Measurements from ENCODE around the gene PRKCD. TPM values are rescaled to one million over a fixed set of nuclear protein-coding genes. Genes with fewer than 3 reads are reported as not detected.

Gene PRKCD
- total and polyA plus RNA-seq, 12 donors, result 10.7 to 156 (median 49.2) TPM

DNA sequence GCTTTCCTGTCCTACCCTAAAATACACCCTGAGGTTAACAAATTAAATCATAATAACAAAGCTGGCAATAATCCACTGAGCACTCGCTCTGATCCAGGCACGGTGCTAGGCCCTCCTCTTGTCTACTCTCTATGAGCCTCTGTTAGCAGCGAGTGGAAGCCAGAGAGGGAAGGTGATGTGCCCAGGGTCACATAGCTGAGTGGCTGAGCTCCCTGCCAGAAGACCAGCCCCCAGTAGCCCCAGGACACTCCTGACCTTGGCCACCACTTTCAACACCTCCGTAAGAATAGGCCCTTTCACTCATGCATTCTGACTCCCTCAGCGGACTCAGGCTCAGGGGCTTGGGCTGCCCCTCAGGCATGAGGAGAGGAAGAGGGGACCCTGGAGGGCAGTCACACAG, 9.5 kb upstream of the PRKCD start:
- no peaks in the 10 kb centered on the region for H3K27me3 ChIP-seq
- no peak overlapping the region for H3K4me3 ChIP-seq
- H3K9me3 ChIP-seq (replicated peaks in 1 of 3), result no peaks in the 10 kb centered on the region
- 45 to 51% (median 46%) methylated on average over 3 to 5 of the region's 5 CpGs for WGBS, 4 donors
- peak in 2 of 7 donors; percentile 50 to 55 for DNase-seq
- no peak for TF ChIP-seq POLR2A (IDR thresholded peaks at IDR 0.05)
- TF ChIP-seq, protein P1, sequence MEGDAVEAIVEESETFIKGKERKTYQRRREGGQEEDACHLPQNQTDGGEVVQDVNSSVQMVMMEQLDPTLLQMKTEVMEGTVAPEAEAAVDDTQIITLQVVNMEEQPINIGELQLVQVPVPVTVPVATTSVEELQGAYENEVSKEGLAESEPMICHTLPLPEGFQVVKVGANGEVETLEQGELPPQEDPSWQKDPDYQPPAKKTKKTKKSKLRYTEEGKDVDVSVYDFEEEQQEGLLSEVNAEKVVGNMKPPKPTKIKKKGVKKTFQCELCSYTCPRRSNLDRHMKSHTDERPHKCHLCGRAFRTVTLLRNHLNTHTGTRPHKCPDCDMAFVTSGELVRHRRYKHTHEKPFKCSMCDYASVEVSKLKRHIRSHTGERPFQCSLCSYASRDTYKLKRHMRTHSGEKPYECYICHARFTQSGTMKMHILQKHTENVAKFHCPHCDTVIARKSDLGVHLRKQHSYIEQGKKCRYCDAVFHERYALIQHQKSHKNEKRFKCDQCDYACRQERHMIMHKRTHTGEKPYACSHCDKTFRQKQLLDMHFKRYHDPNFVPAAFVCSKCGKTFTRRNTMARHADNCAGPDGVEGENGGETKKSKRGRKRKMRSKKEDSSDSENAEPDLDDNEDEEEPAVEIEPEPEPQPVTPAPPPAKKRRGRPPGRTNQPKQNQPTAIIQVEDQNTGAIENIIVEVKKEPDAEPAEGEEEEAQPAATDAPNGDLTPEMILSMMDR (IDR thresholded peaks at IDR 0.05), result no peak
- H3K27ac ChIP-seq, result peak overlapping the region in 3 of 5 donors; percentile 77 to 85 (median 84)
- intact Hi-C loops (cut with DNase I), result no loop called here
- H3K4me1 ChIP-seq (replicated peaks in 1 of 2), result peaks cover 42 to 75% of the 10 kb centered on the region in 2 donors
- no peaks in the 10 kb centered on the region for H3K36me3 ChIP-seq (replicated peaks in 1 of 2)

- intact Hi-C loops (cut with DNase I), result no loop called here
- Histone ChIP-seq H3K27me3 (no peaks in the 10 kb centered on the region), H3K36me3 (replicated peaks in 1 of 2) (no peaks in the 10 kb centered on the region), H3K4me1 (replicated peaks in 1 of 2) (peaks cover 42 to 71% of the 10 kb centered on the region in 2 donors), H3K27ac (peak overlapping the region in 3 of 5 donors; percentile 77 to 85 (median 84)), H3K9me3 (replicated peaks in 1 of 3) (no peaks in the 10 kb centered on the region), H3K4me3 (no peak overlapping the region)
- WGBS, 4 donors, result 63 to 73% (median 70%) methylated on average over 15 to 20 of the region's 20 CpGs
- peak in 1 of 7 donors; percentile 26 for DNase-seq
- no peak for TF ChIP-seq POLR2A (IDR thresholded peaks at IDR 0.05)
- TF ChIP-seq, protein P1 (IDR thresholded peaks at IDR 0.05), result no peak
Observed at GRCh38 chr3:53151870-53152660, 8.9 kb upstream of the PRKCD start.

DNA sequence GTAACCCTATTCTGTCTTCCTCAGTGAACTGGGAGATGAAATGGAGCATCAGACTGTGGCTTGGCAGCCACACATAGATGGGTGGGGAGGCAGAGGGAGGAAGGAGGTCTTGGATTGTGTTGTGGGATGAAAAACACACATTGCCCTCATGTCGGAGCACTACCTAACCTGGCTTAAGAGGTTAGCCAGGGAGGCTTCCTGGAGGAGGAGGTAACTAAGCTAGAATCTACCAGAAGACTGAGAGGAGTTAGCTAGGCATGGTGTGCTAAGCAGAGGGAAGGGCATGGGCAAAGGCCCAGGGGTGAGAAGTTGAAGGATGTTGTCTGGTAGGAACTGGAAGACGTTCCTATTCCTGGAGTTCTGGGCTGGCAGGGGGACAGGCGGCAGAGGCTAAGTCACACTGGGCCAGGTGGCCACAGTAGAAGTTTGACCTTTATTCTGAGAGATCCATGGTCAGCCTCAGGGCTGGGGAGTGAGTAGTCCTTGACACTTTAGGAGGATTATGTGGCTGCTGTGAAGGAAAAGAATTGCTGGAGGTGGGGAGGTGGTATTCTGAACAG, 7.7 kb upstream of the PRKCD start:
- no peaks in the 10 kb centered on the region for H3K27me3 ChIP-seq
- 55 to 95% (median 61%) methylated on average over 3 of the region's 3 CpGs for WGBS, 4 donors
- H3K36me3 ChIP-seq (replicated peaks in 1 of 2), result no peaks in the 10 kb centered on the region
- peak in 2 of 7 donors; percentile 46 to 61 for DNase-seq
- H3K4me3 ChIP-seq, result no peak overlapping the region
- TF ChIP-seq, protein P1 (IDR thresholded peaks at IDR 0.05), result no peak
- no peak for TF ChIP-seq POLR2A (IDR thresholded peaks at IDR 0.05)
- intact Hi-C loops (cut with DNase I), result no loop called here
- H3K9me3 ChIP-seq (replicated peaks in 1 of 3), result no peaks in the 10 kb centered on the region
- H3K27ac ChIP-seq, result peak overlapping the region in 4 of 5 donors; percentile 14 to 79 (median 50)
- peaks cover 47 to 80% of the 10 kb centered on the region in 2 donors for H3K4me1 ChIP-seq (replicated peaks in 1 of 2)

- TF ChIP-seq, protein P1 (IDR thresholded peaks at IDR 0.05), result no peak
- TF ChIP-seq POLR2A (IDR thresholded peaks at IDR 0.05), result no peak
Observed at GRCh38 chr3:53153980-53154379, 7.0 kb upstream of the PRKCD start.

More at GRCh38 chr3:53153980-53154379, 7.0 kb upstream of the PRKCD start:
- H3K36me3 ChIP-seq (replicated peaks in 1 of 2), result no peaks in the 10 kb centered on the region
- H3K27ac ChIP-seq, result peak overlapping the region in 4 of 5 donors; percentile 14 to 79 (median 51)
- H3K9me3 ChIP-seq (replicated peaks in 1 of 3), result no peaks in the 10 kb centered on the region
- WGBS, 4 donors, result 54 to 58% (median 56%) methylated on average over 4 to 6 of the region's 6 CpGs
- intact Hi-C loops (cut with DNase I), result no loop called here
- H3K4me3 ChIP-seq, result no peak overlapping the region
- no peak for DNase-seq
- peaks cover 52 to 86% of the 10 kb centered on the region in 2 donors for H3K4me1 ChIP-seq (replicated peaks in 1 of 2)
- no peaks in the 10 kb centered on the region for H3K27me3 ChIP-seq
